Large intestine (tissue), 3 donors: ENCODE measurements around the gene TRIM41. TPM values are rescaled to one million over a fixed set of nuclear protein-coding genes. Genes with fewer than 3 reads are reported as not detected.
"Not testable (repeated sequence)": the region's sequence is repeated elsewhere in the genome, so short reads cannot be mapped to it uniquely, and the experiment has no call there.

Source experiments
- DNase-seq, 2 donors: peaks; one replicate each; pipeline versions ENCODE4 v3.0.0 to v3.0.0-alpha.2; 2013
- H3K27ac ChIP-seq: one replicate; pipeline ENCODE4 v1.5.1; 2013; ENCODE audit warnings: low read length
- H3K27me3 ChIP-seq: 2 replicates; pipeline ENCODE4 v1.6.1; 2013; ENCODE audit warnings: low read length; ENCODE audit not compliant: control insufficient read depth, insufficient read depth
- H3K36me3 ChIP-seq: 2 replicates; pipeline ENCODE4 v1.6.1; 2013; ENCODE audit warnings: low read length; ENCODE audit not compliant: control insufficient read depth, insufficient read depth
- H3K4me1 ChIP-seq: one replicate; pipeline ENCODE4 v1.6.1; 2013; ENCODE audit warnings: low read length; ENCODE audit not compliant: control insufficient read depth, insufficient read depth
- H3K4me3 ChIP-seq: one replicate; pipeline ENCODE4 v1.5.1; 2013; ENCODE audit warnings: low read length
- H3K9me3 ChIP-seq: one replicate; pipeline ENCODE4 v1.6.1; 2013; ENCODE audit warnings: mild to moderate bottlenecking, low read depth, low read length, moderate library complexity; ENCODE audit not compliant: control insufficient read depth
- WGBS: methylation state at CpG from one replicate; pipeline ENCODE4 v1.1.5; 2013; ENCODE audit warnings: low lambda C conversion rate; ENCODE audit not compliant: insufficient coverage; 5-methylcytosine and 5-hydroxymethylcytosine counted together
- polyA plus RNA-seq: library from polyadenylated mRNA; unstranded; fragments of 120-200 nt; gene quantifications from one replicate; pipeline ENCODE4 v1.2.1, GENCODE V29; 2013

The TRIM41 gene
- polyA plus RNA-seq, 1 donor: 22.4 TPM

GRCh38 chr5:181267907-181268306 is 44.8 kb downstream of the TRIM41 start:
- H3K27ac ChIP-seq, H3K9me3 ChIP-seq, H3K4me3 ChIP-seq, DNase-seq, H3K27me3 ChIP-seq, H3K4me1 ChIP-seq: not testable (repeated sequence)
- WGBS: no CpG with 5 or more reads among the region's 12 CpGs
- H3K36me3 ChIP-seq: peaks cover 10% of the 10 kb centered on the region

GRCh38 chr5:181271081-181271480 is 48.0 kb downstream of the TRIM41 start:
- H3K36me3 ChIP-seq: no peaks in the 10 kb centered on the region
- no peak for DNase-seq
- no peaks in the 10 kb centered on the region for H3K27me3 ChIP-seq
- no CpG with 5 or more reads among the region's 3 CpGs for WGBS
- no peaks in the 10 kb centered on the region for H3K4me1 ChIP-seq
- no peak overlapping the region for H3K4me3 ChIP-seq
- H3K9me3 ChIP-seq: no peaks in the 10 kb centered on the region
- no peak overlapping the region for H3K27ac ChIP-seq

- peak in 1 of 2 donors; percentile 45 for DNase-seq
- not testable (repeated sequence) for H3K4me3 ChIP-seq, H3K9me3 ChIP-seq, H3K36me3 ChIP-seq, H3K27ac ChIP-seq, H3K4me1 ChIP-seq, H3K27me3 ChIP-seq
- WGBS: no CpG with 5 or more reads among the region's 28 CpGs
These were observed 50.3 kb downstream of the TRIM41 start for GRCh38 chr5:181273433-181273744.

- H3K4me3 ChIP-seq: no peak overlapping the region
- no peak for DNase-seq
- H3K4me1 ChIP-seq: no peaks in the 10 kb centered on the region
- H3K27me3 ChIP-seq: no peaks in the 10 kb centered on the region
- H3K36me3 ChIP-seq: no peaks in the 10 kb centered on the region
- H3K9me3 ChIP-seq: no peaks in the 10 kb centered on the region
- 86% methylated on average over 7 of the region's 7 CpGs for WGBS
- H3K27ac ChIP-seq: no peak overlapping the region
These were observed 57.2 kb downstream of the TRIM41 start for GRCh38 chr5:181280251-181280762.

- Histone ChIP-seq H3K36me3 (no peaks in the 10 kb centered on the region), H3K9me3 (no peaks in the 10 kb centered on the region), H3K4me1 (no peaks in the 10 kb centered on the region), H3K27me3 (no peaks in the 10 kb centered on the region), H3K27ac (no peak overlapping the region), H3K4me3 (no peak overlapping the region)
- no CpG with 5 or more reads among the region's 40 CpGs for WGBS
- DNase-seq: no peak
These were observed 58.2 kb downstream of the TRIM41 start for GRCh38 chr5:181281077-181281983.

GRCh38 chr5:181281984-181282316 is 58.9 kb downstream of the TRIM41 start:
- no CpG with 5 or more reads among the region's 18 CpGs for WGBS
- Histone ChIP-seq H3K27ac (no peak overlapping the region), H3K27me3 (no peaks in the 10 kb centered on the region), H3K4me1 (no peaks in the 10 kb centered on the region), H3K9me3 (no peaks in the 10 kb centered on the region), H3K36me3 (no peaks in the 10 kb centered on the region), H3K4me3 (no peak overlapping the region)
- no peak for DNase-seq

- not testable (repeated sequence) for H3K4me1 ChIP-seq, H3K36me3 ChIP-seq, H3K27me3 ChIP-seq, H3K9me3 ChIP-seq, H3K27ac ChIP-seq, H3K4me3 ChIP-seq, DNase-seq
- WGBS: no CpG with 5 or more reads among the region's 16 CpGs
These were observed 59.3 kb downstream of the TRIM41 start for GRCh38 chr5:181282415-181282814.

- H3K27me3 ChIP-seq: no peaks in the 10 kb centered on the region
- DNase-seq: no peak
- no peaks in the 10 kb centered on the region for H3K4me1 ChIP-seq
- no peak overlapping the region for H3K27ac ChIP-seq
- H3K36me3 ChIP-seq: no peaks in the 10 kb centered on the region
- WGBS: no CpG with 5 or more reads among the region's 7 CpGs
- H3K4me3 ChIP-seq: no peak overlapping the region
- no peaks in the 10 kb centered on the region for H3K9me3 ChIP-seq
These were observed 59.8 kb downstream of the TRIM41 start for GRCh38 chr5:181282874-181283273.

GRCh38 chr5:181283347-181283746 is 60.3 kb downstream of the TRIM41 start:
- Histone ChIP-seq H3K27me3 (no peaks in the 10 kb centered on the region), H3K4me3 (no peak overlapping the region), H3K9me3 (no peaks in the 10 kb centered on the region), H3K4me1 (no peaks in the 10 kb centered on the region), H3K36me3 (no peaks in the 10 kb centered on the region), H3K27ac (no peak overlapping the region)
- WGBS: no CpG with 5 or more reads among the region's 13 CpGs
- DNase-seq: no peak

- not testable (repeated sequence) for DNase-seq, H3K36me3 ChIP-seq, H3K27ac ChIP-seq, H3K27me3 ChIP-seq, H3K4me3 ChIP-seq, H3K4me1 ChIP-seq, H3K9me3 ChIP-seq
- no CpG with 5 or more reads among the region's 6 CpGs for WGBS
These were observed 61.0 kb downstream of the TRIM41 start for GRCh38 chr5:181283841-181284755.
